Measurements from ENCODE around the gene COL3A1.

The COL3A1 gene

GRCh38 chr2:189018631-189019030, 44.5 kb downstream of the COL3A1 start:
- DNase-seq, result no peak

- DNase-seq, result no peak
These were observed 46.0 kb downstream of the COL3A1 start for GRCh38 chr2:189020179-189020578.

DNA sequence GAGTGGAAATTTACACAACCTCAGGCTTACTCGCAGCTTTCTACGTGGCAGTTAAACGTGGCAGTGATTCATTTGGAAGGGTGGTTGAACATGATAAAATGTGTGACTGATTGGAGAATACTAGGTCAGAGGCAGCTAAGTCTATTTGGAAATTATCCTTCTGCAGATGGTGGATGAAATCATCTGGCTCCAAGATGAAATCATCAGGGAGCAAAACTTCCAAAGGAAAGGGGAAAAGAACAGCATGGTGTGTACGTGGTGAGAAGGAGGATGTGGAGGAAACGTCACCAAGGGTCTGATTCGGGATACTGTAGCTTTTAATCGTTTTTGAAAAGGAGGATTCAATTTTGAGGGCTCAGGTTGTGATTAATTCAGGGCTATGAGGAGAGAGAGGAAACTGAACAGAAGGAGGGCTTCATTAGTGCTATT, 47.9 kb downstream of the COL3A1 start:
- no peak for DNase-seq

DNA sequence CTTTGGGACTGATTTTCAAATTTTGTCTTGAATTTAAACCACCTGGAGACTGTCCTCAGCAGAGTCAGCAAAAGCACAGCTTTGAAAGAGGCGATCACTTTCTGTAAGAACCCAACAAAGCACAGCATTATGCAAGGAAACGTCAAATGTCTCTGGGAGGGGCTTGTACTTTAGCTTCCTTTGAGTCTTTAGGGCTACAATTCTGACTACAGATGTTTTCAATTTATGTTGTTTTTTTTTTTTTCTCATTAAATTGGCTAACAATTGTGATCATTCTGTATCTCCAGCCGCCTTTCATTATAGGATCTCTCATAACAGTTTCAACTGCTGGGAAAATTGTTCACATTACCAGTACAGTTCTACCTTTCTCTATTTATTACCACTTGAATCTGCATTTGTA, 48.3 kb downstream of the COL3A1 start:
- no peak for DNase-seq

DNA sequence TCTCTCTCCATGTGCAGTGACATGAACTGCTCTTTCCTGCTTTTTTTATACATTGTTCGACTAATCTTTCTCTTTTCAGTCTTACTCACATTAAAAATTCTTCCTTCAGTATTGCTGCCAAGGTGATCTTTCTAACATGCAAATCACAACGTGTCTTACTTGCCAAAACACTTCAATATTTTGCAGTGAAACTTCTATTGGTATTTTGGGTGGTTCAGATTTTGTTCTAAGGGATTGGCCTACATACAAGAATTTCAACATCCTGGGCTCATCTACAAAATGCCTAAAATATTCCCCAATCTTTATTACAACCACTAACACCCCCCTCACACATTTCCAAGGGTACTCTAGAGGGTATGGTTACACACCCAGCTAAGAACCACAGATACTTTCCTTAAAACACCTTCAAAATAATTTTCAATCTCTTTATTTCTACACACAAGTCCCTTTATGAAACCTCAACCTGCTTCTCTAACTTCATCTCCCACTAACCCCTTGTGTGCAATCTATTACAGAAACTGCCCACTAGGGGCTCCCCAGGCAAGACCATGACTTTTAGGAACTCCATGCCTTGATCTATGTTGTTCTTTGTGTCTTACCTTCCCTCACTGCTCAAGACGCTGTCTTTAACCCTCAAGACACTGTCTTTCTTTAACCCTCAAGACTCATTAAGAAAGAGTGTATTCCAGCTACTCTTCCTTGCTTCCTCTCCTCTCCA, 50.9 kb downstream of the COL3A1 start:
- no peak for DNase-seq

GRCh38 chr2:189037518-189037917, 63.3 kb downstream of the COL3A1 start:
- no peak for DNase-seq

DNA sequence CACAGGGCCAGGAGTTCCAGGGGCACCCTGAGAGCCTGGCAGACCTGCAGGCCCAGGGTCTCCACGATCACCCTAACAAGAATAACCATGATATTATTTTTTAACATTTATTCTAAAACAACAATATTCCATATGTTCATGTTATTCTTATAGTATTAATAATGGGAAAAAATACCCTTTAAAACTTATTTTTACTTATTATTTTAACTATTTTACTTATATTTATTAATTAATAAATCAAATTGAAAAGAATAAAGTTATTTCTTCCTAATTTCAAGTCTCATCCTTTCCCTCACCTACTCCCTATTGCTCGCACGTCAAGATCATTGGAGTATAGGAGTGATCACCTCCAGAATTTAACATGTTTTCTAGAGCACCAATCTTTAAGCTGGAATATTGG, 71.7 kb downstream of the COL3A1 start:
- no peak for DNase-seq

- no peak for DNase-seq
These were observed 72.1 kb downstream of the COL3A1 start for GRCh38 chr2:189046320-189046719.

- DNase-seq, result no peak
These were observed 73.2 kb downstream of the COL3A1 start for GRCh38 chr2:189047171-189047888.

DNA sequence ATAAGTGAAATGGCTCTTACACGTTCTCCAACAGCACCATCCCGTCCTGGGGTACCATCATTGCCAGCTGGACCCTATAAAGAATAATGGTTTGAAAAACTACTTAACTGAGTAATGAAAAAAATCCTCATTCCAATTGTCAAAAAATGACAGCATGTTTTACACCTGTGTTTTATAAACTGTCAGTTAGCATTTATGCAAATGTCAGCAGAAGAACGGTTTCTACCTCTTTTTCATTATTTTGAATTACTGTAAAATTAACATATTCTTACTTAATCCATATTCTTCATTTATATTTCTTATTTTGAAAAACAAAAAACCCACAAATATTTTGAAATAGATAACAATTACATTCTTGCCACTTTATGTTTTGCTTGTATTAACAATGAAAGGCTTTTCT, 74.0 kb downstream of the COL3A1 start:
- DNase-seq, result no peak

- DNase-seq, result no peak
These were observed 75.6 kb downstream of the COL3A1 start for GRCh38 chr2:189049709-189050164.

DNA sequence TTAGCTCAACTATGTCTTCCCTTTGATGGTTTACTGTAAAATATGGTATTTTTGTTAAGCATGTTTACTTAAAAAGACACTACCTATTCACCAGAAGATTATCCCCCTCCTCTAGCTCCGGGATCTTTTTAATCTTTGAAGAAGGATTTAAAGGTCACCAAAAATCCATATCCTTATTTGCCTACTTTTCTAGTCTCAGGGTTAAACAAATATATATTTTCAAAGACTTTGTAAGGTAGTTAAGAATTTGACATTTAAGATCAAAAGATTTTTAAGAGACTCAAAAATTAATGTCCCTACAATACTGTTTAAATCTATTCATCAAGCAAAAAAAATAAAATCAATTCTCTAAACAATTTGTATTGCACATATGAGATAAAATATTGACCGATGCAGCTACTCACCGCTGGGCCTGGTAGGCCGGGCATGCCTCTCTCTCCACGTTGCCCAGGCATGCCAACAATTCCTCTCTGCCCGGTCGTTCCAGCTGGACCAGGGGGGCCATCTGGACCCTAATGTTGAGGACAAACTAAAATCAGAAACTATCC, 76.1 kb downstream of the COL3A1 start:
- DNase-seq, result no peak

DNA sequence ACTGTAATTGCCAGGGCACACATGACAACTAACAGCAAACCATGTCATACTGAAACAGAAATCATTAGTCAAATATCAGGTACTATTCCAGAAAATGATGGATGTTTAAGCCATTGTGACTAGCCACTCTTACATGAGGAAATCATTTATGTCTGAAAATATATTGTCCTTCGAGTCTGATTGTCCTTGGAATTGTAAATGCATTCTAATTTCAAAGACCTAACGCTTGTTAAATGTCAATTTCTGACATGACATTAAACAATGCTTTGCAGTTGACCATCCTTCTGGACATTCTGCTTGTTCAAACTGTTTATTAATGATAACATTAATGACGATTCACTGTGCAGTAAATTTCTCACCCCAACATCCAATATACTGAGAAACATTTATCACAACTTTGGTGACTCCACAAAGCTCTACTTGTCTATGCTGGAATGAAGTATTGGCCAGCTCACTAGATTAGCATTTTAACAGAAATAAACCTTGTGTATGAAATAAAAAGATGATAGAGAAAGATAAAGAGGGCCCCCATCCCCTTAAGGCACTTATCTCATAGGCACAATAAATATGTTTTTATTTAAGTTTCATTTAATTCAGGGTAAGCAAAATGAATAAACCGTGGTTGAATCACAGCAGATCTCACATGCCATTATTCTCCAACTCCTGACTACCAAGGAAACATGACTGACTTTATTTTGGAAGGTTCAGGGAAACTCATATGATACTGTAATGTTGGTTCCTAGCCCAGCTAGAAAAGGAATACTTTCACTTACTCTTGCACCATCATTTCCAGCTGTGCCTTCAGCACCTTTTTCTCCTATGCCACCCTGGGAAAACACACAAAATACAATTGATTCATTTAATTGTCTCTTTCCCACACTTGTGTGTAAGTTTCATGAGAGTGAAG, 82.3 kb downstream of the COL3A1 start:
- DNase-seq, result no peak

- DNase-seq, result no peak
These were observed 83.1 kb downstream of the COL3A1 start for GRCh38 chr2:189057316-189057715.

DNA sequence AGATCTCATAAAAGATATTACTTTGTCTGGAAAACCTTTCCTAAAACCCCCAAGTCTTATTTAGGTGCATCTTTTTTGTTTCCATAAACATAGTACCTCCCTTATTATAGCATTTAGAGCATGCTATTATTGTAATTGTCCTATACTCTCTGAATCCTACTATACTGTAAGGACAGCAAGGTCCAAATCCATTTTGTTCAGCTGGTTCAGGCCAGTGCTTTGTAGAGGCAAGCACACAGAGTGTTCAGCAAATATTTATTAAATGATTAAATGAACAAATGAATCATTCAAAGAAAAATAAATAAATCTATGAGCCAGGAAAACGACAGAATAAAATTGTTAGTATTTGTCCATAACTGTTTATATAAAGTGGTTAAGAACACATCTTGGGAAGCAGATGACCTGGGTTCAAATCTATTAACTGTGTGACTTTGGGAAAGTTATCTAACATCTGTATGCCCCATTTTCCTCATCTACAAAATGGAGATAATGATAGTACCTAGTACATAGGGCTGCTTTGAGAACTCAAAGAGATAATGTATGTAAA, 86.0 kb downstream of the COL3A1 start:
- DNase-seq, result no peak

Data from activated CD8-positive, alpha-beta memory T cell treated with anti-CD3 and anti-CD28 coated beads for 24 hours (primary cell).